PFSK-1 (cell line): ENCODE data around the gene EPS8L1.

Experiments
- FOXP2 ChIP-seq: optimal IDR thresholded peaks from 2 replicates; pipeline ENCODE3; 2011; ENCODE audit warnings: borderline replicate concordance, control low read depth, inconsistent platforms; ENCODE audit not compliant: insufficient read depth; ENCODE audit errors: extremely low read length, extremely low read depth
- POLR2AphosphoS5 ChIP-seq: IDR thresholded peaks from 2 replicates; pipeline ENCODE4 v1.6.1; 2012; ENCODE audit warnings: low read depth, mild to moderate bottlenecking, control low read depth, low read length, moderate library complexity
- REST ChIP-seq, 2 experiments: IDR thresholded peaks; 2 replicates each; pipeline versions ENCODE4 v1.6.1 to v1.8.0; 2011 to 2012; ENCODE audit warnings: low read depth in 2 of 2, low read length in 2 of 2, control low read depth in 1 of 2, inconsistent platforms in 1 of 2, mild to moderate bottlenecking in 1 of 2, moderate library complexity in 1 of 2; ENCODE audit not compliant: insufficient read depth in 1 of 2
- SIN3A ChIP-seq: IDR thresholded peaks from 2 replicates; pipeline ENCODE4 v1.6.1; 2012; ENCODE audit warnings: mild to moderate bottlenecking, low read length, moderate library complexity, borderline replicate concordance; ENCODE audit not compliant: insufficient read depth
- TAF1 ChIP-seq: IDR thresholded peaks from 2 replicates; pipeline ENCODE4 v1.6.1; 2012; ENCODE audit warnings: low read length, control low read depth, borderline replicate concordance; ENCODE audit not compliant: insufficient read depth

Gene EPS8L1

GRCh38 chr19:55117663-55118391 lies 42.2 kb downstream of the EPS8L1 start:
- no peak for TF ChIP-seq SIN3A
- peak; percentile 51; the same call in 1 of the 2 replicates for TF ChIP-seq TAF1
- peak; percentile 88 for TF ChIP-seq FOXP2
- peak; percentile 79; the same call in 1 of the 2 replicates for TF ChIP-seq POLR2AphosphoS5
- no peak for TF ChIP-seq REST (IDR thresholded peaks at IDR 0.05; ENCODE audit: insufficient read depth in 1 of 2, low read depth in 2 of 2, low read length in 2 of 2)

GRCh38 chr19:55118401-55118991 lies 42.8 kb downstream of the EPS8L1 start:
- TF ChIP-seq REST (IDR thresholded peaks at IDR 0.05; ENCODE audit: insufficient read depth in 1 of 2, low read depth in 2 of 2, low read length in 2 of 2) (no peak), SIN3A (no peak), POLR2AphosphoS5 (no peak), FOXP2 (no peak), TAF1 (no peak)

- TF ChIP-seq POLR2AphosphoS5 (no peak), FOXP2 (no peak), TAF1 (no peak), REST (IDR thresholded peaks at IDR 0.05; ENCODE audit: insufficient read depth in 1 of 2, low read depth in 2 of 2, low read length in 2 of 2) (no peak), SIN3A (no peak)
Measured at GRCh38 chr19:55119053-55119452, 43.4 kb downstream of the EPS8L1 start.

DNA sequence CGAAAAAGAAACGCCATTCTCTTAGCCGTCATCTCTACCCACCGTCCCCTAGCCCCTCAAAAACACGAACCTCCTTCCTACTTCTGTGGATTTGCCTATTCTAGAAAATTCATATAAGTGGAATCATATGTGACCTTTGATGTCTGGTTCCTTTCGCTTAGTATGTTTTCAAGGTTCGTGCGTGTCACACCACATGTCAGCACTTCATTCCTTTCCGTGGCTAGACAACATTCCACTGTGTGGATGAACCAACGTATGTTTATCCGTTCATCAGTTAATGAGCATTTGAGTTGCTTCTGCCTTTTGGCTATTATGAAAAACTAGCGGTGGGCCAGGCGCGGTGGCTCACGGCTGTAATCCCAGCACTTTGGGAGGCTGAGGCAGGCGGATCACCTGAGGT lies 55.8 kb downstream of the EPS8L1 start:
- TF ChIP-seq TAF1 (no peak), POLR2AphosphoS5 (no peak), REST (IDR thresholded peaks at IDR 0.05; ENCODE audit: insufficient read depth in 1 of 2, low read depth in 2 of 2, low read length in 2 of 2) (no peak), SIN3A (no peak), FOXP2 (no peak)
